C4-2B (cell line): Measurements from ENCODE around the gene CCL1.

Experiments
- CTCF ChIP-seq: fragments of 450-650 bp; conservative IDR thresholded peaks from 2 replicates; pipeline ENCODE4 v1.5.1; 2017; ENCODE audit warnings: mild to moderate bottlenecking
- ZFX ChIP-seq: fragments of 450-650 bp; IDR thresholded peaks from 2 replicates; pipeline ENCODE4 v1.6.1; 2017

GRCh38 chr17:34347063-34347462, 16.0 kb downstream of the CCL1 start:
- no peak for TF ChIP-seq CTCF
- TF ChIP-seq ZFX = no peak
